Uterus (tissue), 4 donors: ENCODE data around the gene SPATA46. TPM values are rescaled to one million over a fixed set of nuclear protein-coding genes. Genes with fewer than 3 reads are reported as not detected.

Experiments
- DNase-seq, 2 donors: peaks; one replicate each; pipeline ENCODE4 v3.0.0-alpha.2; 2019 to 2020
- H3K27ac ChIP-seq, 2 donors: fragments of 200-600 bp; sonication (generic); 1 replicate in 1 of 2; 2 replicates in 1 of 2; pipeline ENCODE4 v1.5.1; 2016 to 2018
- H3K27me3 ChIP-seq, 2 donors: fragments of 200-600 bp; sonication (generic); one replicate each; pipeline ENCODE4 v1.5.1; 2018 to 2019; ENCODE audit warnings: control low read depth in 1 of 2
- H3K36me3 ChIP-seq, 2 donors: fragments of 200-600 bp; sonication (generic); one replicate each; pipeline ENCODE4 v1.5.1; 2019; ENCODE audit warnings: control low read depth in 1 of 2
- H3K4me1 ChIP-seq, 2 donors: fragments of 200-600 bp; sonication (generic); one replicate each; pipeline ENCODE4 v1.5.1; 2018 to 2019; ENCODE audit warnings: control low read depth in 1 of 2
- H3K4me3 ChIP-seq, 2 donors: fragments of 200-600 bp; sonication (generic); 1 replicate in 1 of 2; 2 replicates in 1 of 2; pipeline ENCODE4 v1.5.1; 2018 to 2019; ENCODE audit warnings: mild to moderate bottlenecking in 1 of 2
- H3K9me3 ChIP-seq, 2 donors: fragments of 200-600 bp; sonication (generic); one replicate each; pipeline ENCODE4 v1.5.1; 2019; ENCODE audit warnings: control low read depth in 1 of 2
- POLR2A ChIP-seq, 2 donors: fragments of 450-650 bp; IDR thresholded peaks; one replicate each; pipeline ENCODE4 v1.6.1; 2016; ENCODE audit warnings: antibody characterized with exemption in 2 of 2, mild to moderate bottlenecking in 1 of 2, moderate library complexity in 1 of 2
- intact Hi-C: fragments of 100-400 bp; cut with DNase I; formaldehyde crosslinking; loops from one replicate; pipeline ENCODE4 v1.15.1; 2023; ENCODE audit warnings: low total_unique reads
- total RNA-seq, 4 donors: library from RNA; depleted of rRNA in 3 of 4; stranded (reverse); fragments of >200 nt in 3 of 4; gene quantifications; one replicate each; pipeline versions ENCODE4 v1.1.0 to v1.2.4, GENCODE V29; 2014 to 2023
- TF ChIP-seq, protein P1 (sequence below), 4 experiments: fragments of 200-600 bp in 2 of 4; fragments of 450-650 bp in 2 of 4; sonication (generic) in 2 of 4; IDR thresholded peaks; one replicate each; pipeline ENCODE4 v1.5.1; 2016 to 2019; ENCODE audit warnings: antibody characterized with exemption in 4 of 4, mild to moderate bottlenecking in 2 of 4, moderate library complexity in 1 of 4
- donor health status: DM: yes; HTN: yes; CAD: no.

The SPATA46 gene
- total RNA-seq, 4 donors from 2014 or later, result not detected

DNA sequence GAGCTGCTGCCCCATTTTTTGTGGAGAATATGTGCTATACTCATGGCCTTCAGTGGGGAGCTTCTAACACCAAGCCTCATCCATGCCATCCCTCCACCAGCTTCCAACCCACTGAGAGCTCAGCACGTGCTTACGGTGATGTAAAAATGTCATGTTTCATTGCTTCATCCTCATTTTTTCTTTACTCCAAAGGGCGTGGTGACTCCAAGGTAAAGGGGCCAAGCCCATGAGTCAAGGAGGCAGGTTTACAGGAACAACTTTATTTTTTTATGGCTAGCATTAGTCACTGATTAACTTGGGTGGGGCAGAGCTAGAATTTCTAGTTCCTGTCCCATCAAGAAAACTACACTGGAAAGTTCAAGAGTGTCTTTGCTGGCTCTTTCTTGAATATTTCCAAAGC is 4.7 kb upstream of the SPATA46 start, which contains the start of gene C1orf226:
Gene C1orf226 (plus strand): TSS at position 346 of the 400 bp plus-strand sequence. CDS start 174 bp downstream, outside the sequence.
- intact Hi-C loops, result no loop called here
- Histone ChIP-seq H3K4me3 (no peak within 1 kb of the TSS), H3K27me3 (no peaks in the 10 kb centered on the region), H3K27ac (no peak within 1 kb of the TSS), H3K4me1 (no peaks in the 10 kb centered on the region), H3K36me3 (no peaks in the 10 kb centered on the region), H3K9me3 (no peaks in the 10 kb centered on the region)
- DNase-seq, result no peak
- TF ChIP-seq, protein P1, sequence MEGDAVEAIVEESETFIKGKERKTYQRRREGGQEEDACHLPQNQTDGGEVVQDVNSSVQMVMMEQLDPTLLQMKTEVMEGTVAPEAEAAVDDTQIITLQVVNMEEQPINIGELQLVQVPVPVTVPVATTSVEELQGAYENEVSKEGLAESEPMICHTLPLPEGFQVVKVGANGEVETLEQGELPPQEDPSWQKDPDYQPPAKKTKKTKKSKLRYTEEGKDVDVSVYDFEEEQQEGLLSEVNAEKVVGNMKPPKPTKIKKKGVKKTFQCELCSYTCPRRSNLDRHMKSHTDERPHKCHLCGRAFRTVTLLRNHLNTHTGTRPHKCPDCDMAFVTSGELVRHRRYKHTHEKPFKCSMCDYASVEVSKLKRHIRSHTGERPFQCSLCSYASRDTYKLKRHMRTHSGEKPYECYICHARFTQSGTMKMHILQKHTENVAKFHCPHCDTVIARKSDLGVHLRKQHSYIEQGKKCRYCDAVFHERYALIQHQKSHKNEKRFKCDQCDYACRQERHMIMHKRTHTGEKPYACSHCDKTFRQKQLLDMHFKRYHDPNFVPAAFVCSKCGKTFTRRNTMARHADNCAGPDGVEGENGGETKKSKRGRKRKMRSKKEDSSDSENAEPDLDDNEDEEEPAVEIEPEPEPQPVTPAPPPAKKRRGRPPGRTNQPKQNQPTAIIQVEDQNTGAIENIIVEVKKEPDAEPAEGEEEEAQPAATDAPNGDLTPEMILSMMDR (IDR thresholded peaks at IDR 0.05), result no peak
- TF ChIP-seq POLR2A (IDR thresholded peaks at IDR 0.05), result no peak

DNA sequence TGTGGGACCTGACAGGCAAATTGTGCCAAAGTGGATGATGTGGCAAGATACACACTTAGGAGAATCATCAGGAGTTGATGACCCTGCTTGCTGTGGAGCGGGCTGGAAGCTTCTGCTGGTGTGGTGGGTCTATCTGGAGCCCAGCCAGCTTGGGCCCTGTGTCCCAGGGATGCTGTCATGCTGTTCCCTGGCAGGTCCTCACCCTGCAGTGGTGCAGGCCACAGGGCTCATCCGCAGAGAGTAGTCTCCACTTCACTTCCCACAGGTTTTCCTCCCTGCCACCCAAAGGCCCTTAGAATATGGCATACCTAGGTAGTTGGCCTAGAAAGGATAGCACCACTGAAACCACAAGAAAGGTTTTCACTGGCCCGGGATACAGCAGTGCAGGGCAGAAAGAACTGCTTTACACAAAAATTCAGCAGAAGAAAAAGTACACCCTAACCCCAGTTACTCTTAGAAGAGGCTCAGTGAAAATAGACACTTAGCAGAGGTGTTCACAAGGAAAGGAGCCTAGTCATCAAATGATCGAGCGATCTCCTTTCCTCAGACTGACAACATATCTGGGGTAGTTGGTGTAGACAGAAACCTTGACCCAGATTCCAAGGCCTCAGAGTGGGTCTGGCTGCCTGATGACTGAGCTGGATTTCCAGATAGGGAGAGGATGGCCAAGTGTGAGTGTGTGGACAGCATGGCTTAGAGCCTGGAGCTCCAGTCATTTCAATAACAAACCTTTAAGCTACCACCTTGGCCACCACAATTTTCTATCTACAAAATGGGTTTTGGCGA is 3.6 kb upstream of the SPATA46 start:
- TF ChIP-seq, protein P1 (IDR thresholded peaks at IDR 0.05), result no peak
- no peak for TF ChIP-seq POLR2A (IDR thresholded peaks at IDR 0.05)
- intact Hi-C loops, result no loop called here
- Histone ChIP-seq H3K9me3 (no peaks in the 10 kb centered on the region), H3K4me1 (no peaks in the 10 kb centered on the region), H3K27ac (no peak overlapping the region), H3K36me3 (no peaks in the 10 kb centered on the region), H3K27me3 (no peaks in the 10 kb centered on the region), H3K4me3 (no peak overlapping the region)
- DNase-seq, result no peak

DNA sequence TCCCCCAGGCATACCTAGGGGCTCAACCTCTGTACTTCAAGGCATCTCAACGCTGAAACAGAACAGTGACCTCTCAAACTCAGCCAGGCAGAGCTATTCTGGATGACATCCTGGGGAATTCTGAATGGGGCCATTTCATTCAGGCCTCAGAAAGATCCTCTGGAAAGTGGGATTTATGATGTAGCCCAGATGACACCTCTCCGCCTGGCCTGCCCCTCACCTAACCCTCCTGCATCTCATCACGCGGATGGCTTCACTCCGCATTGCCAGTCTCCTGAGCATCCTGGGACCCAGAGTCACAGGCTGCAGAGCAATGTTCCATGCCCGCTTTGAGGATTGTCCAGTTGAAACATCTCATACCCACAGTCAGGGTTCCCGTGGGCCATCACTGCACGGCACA is 1.2 kb downstream of the SPATA46 start:
- H3K9me3 ChIP-seq, result no peaks in the 10 kb centered on the region
- no peaks in the 10 kb centered on the region for H3K36me3 ChIP-seq
- no peak overlapping the region for H3K4me3 ChIP-seq
- intact Hi-C loops, result no loop called here
- H3K27me3 ChIP-seq, result no peaks in the 10 kb centered on the region
- no peak for DNase-seq
- no peak for TF ChIP-seq POLR2A (IDR thresholded peaks at IDR 0.05)
- TF ChIP-seq, protein P1 (IDR thresholded peaks at IDR 0.05), result no peak
- no peaks in the 10 kb centered on the region for H3K4me1 ChIP-seq
- no peak overlapping the region for H3K27ac ChIP-seq

DNA sequence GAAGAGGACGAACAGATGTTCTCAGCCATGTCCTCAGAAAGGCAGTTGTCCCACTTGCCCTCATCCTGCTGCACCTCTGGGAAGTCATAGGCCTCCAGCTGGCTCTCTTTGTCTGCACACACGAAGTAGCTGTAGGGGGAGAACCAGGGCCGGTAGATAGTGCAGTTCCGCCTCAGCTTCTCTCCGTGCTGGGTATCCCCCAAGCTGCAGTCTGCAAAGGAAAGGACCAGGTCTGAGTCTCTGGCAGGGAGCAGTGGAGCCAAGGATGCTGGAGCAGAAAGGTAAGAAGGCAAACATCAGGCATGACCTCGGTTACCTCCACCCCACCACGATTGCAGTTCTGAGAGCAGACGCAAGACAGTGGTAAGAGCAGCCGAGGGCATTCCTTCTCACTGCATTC is 2.2 kb downstream of the SPATA46 start:
- no peak for DNase-seq
- no peak overlapping the region for H3K27ac ChIP-seq
- H3K4me1 ChIP-seq, result no peaks in the 10 kb centered on the region
- no peaks in the 10 kb centered on the region for H3K9me3 ChIP-seq
- intact Hi-C loops, result no loop called here
- no peaks in the 10 kb centered on the region for H3K36me3 ChIP-seq
- no peak overlapping the region for H3K4me3 ChIP-seq
- TF ChIP-seq, protein P1 (IDR thresholded peaks at IDR 0.05), result no peak
- TF ChIP-seq POLR2A (IDR thresholded peaks at IDR 0.05), result no peak
- no peaks in the 10 kb centered on the region for H3K27me3 ChIP-seq

DNA sequence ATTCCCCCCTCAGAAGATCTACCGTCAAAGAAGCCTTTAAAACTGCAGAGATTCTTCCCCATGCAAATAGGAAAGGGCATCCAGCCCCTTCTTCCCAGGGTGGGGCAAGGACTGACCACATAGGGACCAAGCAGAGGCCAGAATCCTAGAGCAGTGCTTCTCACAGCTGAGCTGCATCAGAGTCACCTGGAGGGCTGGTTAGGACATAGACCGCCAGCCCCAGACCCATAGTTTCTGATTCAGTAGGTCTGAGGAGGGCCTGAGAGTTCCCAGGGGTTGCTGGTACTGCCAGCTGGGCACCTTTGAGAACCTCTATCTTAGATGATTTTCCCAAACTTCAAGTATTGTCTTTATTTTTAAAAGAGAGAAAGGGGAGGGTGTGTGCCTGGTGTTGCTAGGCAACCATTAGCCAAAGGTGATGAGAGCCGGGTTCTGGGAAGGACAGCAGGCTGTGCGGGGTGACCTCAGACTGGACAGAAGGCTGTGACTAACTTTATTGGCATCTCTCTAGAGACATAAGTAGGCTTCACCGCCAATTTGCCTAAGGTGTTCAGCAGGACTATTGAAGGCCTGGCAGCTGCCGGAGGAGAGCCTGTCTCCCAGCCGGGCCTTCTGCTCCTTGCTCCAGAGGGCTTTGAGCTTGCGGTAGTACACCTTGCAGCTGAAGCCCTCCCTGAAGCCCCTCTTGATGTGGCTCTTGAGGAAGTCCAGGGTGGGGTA is 3.0 kb downstream of the SPATA46 start:
- Histone ChIP-seq H3K4me3 (no peak overlapping the region), H3K27me3 (no peaks in the 10 kb centered on the region), H3K4me1 (no peaks in the 10 kb centered on the region), H3K9me3 (no peaks in the 10 kb centered on the region), H3K36me3 (no peaks in the 10 kb centered on the region), H3K27ac (no peak overlapping the region)
- DNase-seq, result no peak
- TF ChIP-seq, protein P1 (IDR thresholded peaks at IDR 0.05), result no peak
- no peak for TF ChIP-seq POLR2A (IDR thresholded peaks at IDR 0.05)
- intact Hi-C loops, result no loop called here
